Epithelial cell of prostate (primary cell): ENCODE data around the gene FCER1G.
"Not testable (repeated sequence)": the region's sequence is repeated elsewhere in the genome, so short reads cannot be mapped to it uniquely, and the experiment has no call there.

Experiments
- DNase-seq: peaks from one replicate; pipeline ENCODE4 v3.0.0-alpha.2; 2011; ENCODE audit warnings: low read depth, low spot score
- H3K27ac ChIP-seq: fragments of 450-650 bp; 2 replicates; pipeline ENCODE4 v1.5.1; 2017; ENCODE audit warnings: mild to moderate bottlenecking

The FCER1G gene

DNA sequence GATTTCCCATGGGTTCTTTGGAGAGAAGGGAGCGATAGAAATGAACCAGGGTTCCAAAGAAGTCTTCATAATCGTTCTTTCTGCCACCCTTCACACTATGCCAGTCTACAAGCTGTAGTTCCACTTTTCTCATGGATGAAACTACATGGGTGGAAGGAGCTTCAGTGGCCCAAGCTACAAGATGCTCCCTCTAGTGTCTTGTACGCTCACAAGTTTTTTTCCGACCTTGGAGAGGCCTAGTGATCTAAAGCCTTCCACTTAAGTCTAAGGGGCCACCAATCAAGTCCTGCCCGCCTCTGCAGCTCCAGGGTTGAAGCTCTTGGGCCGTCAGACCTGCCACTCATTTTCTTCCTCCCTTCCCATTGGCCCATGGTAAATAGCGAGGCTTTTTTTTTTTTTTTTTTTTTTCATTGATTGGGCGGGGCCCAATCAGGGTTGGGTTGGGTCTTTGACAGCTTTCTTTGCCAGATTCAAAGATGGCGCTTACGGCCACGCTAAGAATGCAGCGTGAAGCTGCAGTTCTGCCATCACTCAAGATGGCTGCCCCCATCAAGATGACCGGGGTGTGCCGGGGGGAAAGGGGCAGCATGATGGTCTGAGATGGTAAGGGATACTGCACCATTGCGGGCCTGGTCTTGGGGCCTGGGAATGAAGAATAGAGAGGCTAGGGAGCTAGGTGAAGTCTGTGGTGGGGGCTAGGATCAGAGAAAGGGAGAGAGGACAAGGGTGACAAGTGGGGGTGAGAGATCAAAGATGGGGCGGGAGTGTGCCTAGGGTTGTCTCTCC lies 10.6 kb downstream of the FCER1G start, which contains the start of gene TOMM40L:
TSS of gene TOMM40L (plus strand) at position 527 of the 786 bp plus-strand sequence. CDS start 430 bp downstream, outside the sequence.
- peak within 1 kb of the TSS; percentile 54 for H3K27ac ChIP-seq
- peak; percentile 97 for DNase-seq

DNA sequence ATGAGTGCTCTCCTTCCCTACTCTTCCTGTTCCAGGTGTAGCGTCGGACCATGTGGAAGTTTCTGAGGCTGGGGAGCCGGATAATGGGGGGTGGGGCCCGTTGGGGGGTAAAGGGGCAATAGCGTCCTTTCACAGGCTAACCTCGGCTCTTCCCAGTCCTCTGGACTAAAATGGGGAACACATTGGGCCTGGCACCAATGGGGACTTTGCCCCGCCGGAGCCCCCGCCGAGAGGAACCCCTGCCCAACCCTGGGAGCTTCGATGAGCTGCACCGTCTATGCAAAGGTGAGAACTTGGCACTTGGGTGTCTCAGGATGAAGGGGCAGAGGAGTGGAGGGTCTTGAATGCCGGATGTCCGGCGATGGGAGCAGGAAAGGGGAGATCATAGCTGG lies 11.2 kb downstream of the FCER1G start:
- DNase-seq, result no peak
- peak overlapping the region; percentile 54 for H3K27ac ChIP-seq

DNA sequence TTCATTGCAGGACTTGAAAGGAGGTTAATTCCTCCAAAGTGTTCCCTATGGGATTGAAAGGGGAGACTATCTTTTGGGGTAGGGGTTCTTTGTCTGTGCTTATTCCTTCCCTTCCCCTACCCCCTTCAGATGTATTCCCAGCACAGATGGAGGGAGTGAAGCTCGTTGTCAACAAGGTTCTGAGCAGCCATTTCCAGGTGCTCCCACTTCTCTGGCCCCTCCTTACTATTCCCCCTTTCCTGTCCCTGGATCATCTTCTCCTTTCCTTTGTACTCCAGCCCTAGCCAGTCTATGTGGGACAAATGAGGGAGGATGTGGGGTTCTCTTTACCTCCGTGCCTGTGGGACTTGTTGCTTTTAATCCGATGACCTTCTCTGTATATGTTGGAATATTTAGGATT lies 11.7 kb downstream of the FCER1G start:
- peak overlapping the region; percentile 54 for H3K27ac ChIP-seq
- DNase-seq, result no peak

DNA sequence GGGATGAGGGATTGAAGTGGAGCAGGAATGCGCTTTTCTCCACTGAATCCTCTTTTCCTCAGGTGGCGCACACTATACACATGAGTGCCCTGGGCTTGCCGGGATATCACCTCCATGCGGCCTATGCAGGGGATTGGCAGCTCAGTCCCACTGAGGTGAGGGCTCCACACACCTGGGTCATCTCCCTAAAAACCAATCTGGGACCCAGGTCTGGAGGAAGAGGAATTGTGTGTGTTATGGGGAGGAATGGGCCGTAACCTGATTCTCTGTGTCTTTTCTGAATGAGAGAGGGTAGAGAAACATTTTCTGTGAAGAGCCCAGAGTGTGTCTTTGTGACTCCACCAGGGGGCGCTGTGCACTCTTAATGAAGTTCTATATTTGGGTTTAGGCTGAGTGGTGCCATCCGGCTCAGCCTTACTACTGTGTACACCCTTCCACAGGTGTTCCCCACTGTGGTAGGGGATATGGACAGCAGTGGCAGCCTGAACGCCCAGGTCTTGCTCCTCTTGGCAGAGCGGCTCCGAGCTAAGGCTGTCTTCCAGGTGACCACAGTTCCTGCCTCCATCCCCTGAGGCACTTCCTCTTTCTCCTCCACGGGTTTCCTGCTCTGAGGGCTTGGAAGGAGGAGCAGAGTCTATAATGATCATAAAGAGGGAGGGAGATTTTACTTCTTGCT lies 12.2 kb downstream of the FCER1G start:
- DNase-seq, result peak; percentile 24
- H3K27ac ChIP-seq, result peak overlapping the region; percentile 54

DNA sequence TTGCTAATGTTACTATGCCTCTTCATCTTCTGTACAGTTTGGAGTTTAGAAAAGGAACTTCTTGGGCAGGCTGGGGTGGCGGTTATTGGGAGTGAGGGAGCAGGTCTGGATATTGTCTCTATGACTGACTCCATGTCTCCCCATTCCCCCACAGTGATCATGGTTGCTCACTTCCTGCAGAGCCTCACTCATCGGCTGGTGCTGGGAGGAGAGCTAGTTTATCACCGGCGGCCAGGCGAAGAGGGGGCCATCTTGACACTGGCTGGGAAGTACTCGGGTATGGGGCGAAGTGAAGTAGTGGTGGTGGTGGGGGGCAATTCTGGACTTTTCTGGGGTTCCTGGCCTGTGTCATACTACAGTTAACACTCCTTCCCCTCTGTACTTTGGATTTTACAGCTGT lies 12.9 kb downstream of the FCER1G start:
- no peak for DNase-seq
- H3K27ac ChIP-seq, result peak overlapping the region; percentile 54

DNA sequence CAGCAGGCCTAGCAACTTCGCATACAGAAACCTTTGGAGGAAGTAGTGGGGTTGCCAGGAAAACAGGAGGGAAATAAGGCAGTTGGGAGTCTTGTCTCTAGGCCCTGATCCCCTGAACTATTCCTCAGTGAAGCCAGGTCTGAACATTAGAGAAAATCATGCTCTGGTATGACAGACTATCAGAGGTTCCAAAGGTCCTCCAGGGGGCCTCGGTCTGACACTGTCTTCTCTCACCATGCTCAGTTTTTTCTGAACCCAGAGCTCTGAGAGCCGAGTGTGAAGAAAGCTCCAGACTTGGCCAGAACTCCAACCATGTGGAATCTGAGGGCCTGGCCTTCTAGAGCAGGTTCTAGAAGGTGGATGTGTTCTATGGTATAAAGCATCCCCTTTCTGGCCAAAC lies 14.8 kb downstream of the FCER1G start:
- no peak overlapping the region for H3K27ac ChIP-seq
- DNase-seq, result no peak

DNA sequence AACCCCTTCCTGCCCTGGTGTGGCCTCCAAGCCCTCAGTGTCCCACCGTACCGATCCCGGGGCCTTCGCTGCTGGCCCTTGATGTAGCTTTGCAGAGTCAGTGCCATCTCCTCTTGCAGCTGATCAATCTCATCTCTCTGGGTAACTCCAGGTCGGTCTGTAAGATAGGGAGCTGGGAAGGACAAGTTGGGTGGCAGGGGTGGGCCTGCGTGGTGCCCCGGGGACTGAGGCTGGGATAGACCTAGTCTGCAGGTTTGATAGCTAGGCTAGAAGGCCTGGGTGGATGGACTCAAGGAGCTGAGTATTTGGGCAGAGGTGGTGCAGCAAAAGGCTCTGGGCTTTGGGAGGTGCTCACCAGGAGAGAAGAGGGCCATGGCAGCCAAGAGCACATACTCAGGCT lies 15.7 kb downstream of the FCER1G start:
- no peak overlapping the region for H3K27ac ChIP-seq
- DNase-seq, result no peak

DNA sequence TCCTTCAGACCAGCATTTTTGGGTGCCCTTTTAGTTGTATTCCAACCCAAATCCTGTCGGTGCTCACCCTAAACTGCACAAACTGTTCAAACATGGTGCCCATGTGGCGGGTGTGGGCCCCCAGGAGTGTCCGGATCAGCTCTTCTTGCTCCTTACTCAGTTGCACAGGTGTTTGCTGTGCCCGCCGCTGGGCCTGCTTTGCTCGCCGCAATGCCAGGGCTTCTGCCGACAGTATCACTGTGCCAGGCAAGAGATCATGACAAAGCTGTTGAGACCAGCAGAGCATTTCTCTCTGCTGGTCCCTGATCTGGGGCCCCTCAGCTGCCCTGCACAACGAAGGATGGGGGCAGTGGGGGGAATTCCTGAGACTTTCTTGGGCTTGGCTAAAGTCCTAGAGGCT lies 18.0 kb downstream of the FCER1G start:
- no peak overlapping the region for H3K27ac ChIP-seq
- no peak for DNase-seq

DNA sequence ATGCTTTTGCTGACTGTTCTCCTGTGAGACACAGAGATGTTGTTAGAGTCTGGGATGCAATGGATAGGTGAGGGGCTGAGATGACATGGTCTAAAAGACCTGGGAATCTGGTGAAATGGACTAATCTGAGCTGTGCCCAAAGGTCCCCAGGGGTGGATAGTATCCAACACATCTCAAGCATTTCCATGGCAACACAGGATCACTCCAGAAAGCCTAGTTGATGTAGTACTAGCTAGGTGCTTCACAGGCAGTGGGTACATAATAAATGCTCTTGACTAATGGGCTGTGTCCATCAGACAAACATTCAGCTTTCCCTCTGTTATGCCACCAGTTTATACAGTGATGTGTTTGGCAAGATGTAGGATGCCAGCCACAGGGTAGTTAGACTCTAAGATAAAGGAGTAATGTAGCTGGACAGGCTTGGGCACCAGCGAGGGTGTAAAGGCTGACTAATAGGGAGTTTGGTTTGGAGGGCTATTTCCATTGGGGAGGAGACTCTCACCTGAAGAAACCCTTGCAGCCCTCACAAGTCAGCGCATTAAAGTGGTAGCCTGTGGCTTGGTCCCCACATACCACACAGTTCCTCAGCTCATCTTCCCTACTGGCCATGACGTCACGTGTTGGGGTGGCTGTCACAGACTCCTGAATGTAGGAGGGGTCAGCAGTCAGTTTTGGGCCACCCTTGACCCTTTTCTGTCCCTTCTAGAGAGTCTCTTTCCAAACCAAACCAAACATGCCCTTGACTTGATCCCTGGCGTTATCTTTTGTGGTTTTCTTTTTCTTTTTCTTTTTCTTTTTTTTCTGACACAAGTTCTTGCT lies 21.1 kb downstream of the FCER1G start:
- H3K27ac ChIP-seq, result no peak overlapping the region
- DNase-seq, result no peak

DNA sequence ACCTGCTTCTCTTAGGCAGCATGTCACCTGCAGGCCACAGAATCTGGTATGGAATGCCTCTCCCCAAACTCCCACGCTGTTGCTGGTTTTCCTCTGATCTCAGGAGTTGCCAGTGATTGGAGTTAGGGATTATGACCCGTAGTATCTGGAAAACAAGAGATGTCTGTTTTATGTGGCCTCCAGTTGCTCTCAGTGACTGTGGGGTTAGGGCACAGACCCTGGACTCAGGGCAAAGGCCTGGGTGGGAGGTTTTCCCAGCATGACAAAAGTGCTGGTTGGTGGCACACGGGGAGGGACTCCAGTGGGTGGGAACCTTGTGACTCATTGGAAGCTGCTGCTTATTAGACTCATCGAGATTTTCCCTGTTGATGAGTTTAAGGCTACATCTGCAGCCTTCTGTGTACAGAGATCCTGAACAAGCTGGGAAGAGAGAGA lies 23.0 kb downstream of the FCER1G start, which contains the start of gene NR1I3:
TSS of gene NR1I3 (minus strand) at position 165 of the 435 bp plus-strand sequence. CDS start 1,638 bp downstream, outside the sequence.
- no peak for DNase-seq
- H3K27ac ChIP-seq, result no peak within 1 kb of the TSS

DNA sequence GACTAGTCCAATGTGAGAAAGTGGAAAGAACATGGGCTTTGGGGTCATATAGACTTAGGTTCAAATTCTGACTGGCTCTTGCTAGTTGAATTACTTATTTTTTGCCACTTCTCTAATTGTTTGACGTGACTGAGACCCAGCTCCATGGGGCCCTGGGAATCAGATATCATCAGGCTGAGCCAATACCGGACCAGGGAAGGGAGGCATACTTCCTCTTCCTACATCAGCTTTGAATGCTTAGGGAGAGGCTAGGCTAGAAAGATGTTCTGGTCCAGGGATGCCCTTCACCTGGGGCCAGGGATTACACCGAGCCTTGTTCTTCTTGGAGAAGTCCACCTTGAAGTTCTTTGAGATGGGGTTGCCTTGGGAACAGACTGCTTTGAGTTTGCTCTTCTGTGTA lies 26.6 kb downstream of the FCER1G start:
- H3K27ac ChIP-seq, result no peak overlapping the region
- DNase-seq, result no peak

DNA sequence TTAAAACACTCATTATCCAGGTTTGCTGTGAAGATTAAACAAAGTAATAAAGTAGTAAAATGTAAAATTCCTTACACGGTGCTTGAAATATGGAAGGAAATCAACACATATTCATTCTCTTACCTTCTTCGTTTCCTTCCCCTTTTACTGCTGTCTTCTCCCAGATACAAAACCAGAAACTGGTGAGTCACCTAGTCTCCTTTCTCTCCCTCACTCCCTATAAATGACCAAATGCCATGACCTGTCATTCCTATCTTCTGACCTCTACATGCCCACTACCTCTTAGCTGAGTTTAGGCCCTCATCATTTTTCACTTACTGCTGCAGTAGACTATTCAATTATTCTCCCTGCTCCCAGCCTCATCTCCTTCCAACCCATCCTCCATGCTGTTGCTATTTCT lies 27.2 kb downstream of the FCER1G start:
- no peak overlapping the region for H3K27ac ChIP-seq
- DNase-seq, result no peak

DNA sequence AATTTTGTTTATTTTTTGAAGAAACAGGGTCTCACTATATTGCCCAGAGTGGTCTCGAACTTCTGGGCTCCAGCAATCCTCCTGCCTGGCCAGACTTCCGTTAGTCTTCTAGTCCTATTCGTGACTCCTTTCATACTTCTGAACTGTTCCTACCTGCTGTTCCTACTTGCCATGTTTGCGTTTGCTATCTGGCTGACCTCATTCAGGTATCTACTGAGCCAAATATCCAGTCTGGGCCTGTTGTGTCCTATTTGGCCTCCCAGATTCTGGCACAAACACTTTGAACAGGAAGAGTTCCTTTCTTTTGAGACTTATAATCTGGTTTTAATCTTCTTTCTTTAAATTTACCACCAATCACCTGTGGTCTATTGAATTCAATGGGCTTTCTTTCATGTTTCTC lies 29.8 kb downstream of the FCER1G start:
- DNase-seq, result peak; percentile 77
- H3K27ac ChIP-seq, result peak overlapping the region; percentile 60

DNA sequence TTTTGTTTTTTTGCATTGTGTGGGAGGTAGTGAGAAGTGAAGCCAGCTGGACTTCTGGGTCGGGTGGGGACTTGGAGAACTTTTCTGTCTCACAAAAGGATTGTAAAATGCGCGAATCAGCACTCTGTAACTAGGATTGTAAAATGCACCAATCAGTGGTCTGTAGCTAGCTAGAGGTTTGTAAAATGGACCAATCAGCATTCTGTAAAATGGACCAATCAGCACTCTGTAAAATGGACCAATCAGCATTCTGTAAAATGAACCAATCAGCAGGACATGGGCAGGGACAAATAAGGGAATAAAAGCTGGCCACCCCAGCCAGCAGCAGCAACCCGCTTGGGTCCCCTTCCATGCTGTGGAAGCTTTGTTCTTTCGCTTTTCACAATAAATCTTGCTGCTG lies 35.0 kb downstream of the FCER1G start:
- not testable (repeated sequence) for DNase-seq

DNA sequence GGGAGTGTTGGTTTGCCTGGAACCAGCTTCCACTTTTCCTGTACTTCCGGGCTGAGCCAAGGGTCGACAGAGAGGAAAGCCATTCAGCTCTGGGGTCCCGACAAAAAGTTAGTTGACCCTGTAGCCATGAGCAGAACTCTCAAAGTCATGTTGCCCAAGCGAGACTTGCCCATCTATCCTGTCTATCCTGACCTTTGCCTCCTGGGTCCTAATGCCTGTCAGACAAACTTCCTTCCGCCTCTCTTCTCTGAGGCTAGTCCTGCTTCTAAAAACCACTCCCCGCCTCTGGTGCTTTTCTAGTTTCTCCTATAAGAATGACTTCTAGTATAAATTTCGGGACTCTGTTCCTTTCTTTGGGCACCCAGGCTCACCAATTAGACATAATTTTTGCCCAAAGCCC lies 35.7 kb downstream of the FCER1G start:
- no peak for DNase-seq
- no peak overlapping the region for H3K27ac ChIP-seq

More for the DNA sequence above, 35.0 kb downstream of the FCER1G start:
- H3K27ac ChIP-seq, result not testable (repeated sequence)

DNA sequence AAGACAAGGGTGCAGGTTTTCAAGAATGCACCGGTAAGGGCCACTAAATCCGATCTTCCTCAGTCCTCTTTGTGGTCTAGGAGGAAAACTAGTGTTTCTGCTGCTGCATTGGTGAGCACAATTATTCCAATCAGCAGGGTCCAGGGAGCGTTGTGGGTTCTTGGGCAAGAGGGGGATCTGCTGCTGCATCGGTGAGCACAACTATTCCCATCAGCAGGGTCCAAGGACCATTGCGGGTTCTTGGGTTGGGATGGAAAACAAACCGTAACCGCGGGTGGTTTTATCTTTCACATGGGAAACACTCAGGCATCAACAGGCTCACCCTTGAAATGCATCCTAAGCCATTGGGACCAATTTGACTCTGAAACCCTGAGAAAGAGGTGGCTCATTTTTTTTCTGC lies 36.5 kb downstream of the FCER1G start:
- no peak overlapping the region for H3K27ac ChIP-seq
- DNase-seq, result no peak

DNA sequence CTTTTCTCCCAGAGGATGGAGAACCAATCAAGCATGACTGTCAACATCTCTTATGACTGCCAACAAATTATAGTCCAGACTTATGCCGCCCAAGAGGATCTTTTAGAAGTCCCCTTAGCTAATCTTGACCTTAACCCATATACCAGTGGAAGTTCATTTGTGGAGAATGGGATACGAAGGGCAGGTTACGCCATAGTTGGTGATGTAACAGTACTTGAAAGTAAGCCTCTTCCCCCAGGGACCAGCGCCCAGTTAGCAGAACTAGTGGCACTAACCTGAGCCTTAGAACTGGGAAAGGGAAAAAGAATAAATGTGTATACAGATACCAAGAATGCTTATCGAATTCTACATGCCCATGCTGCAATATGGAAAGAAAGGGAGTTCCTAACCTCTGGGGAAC lies 40.2 kb downstream of the FCER1G start:
- not testable (repeated sequence) for DNase-seq

DNA sequence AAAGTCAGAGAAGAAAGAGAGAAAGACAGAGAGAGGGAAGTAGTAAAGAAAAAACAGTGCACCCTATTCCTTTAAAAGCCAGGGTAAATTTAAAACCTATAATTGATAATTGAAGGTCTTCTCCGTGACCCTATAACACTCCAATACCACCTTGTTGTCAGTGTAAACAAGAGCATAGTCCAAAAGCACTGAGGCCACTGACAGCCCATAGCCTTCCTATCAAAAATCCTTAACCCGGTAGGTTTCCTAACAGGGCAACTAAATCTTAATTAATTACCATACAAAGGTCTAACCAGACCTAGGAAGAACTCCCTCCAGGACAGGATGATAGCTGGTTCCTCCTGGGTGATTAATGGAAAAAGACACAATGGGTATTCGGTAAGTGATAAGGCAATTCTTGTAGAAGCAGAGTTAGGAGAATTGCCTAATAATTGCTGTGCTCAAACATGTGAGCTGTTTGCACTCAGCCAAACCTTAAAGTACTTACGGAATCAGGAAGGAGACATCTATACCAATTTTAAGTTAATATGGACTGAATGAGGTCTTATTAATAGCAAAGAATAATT lies 40.9 kb downstream of the FCER1G start:
- not testable (repeated sequence) for DNase-seq, H3K27ac ChIP-seq

More for the DNA sequence above, 40.2 kb downstream of the FCER1G start:
- H3K27ac ChIP-seq, result not testable (repeated sequence)

DNA sequence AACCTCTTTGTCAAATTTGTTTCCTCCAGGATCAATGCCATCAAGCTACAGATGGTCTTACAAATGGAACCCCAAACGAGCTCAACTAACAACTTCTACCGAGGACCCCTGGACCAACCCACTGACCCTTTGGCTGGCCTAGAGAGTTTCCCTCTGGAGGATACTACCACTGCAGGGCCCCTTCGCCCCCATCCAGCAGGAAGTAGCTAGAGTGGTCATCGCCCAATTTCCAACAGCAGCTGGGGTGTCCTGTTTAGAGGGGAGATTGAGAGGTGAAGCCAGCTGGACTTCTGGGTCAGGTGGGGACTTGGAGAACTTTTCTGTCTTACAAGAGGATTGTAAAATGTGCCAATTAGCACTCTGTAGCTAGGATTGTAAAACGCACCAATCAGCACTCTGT lies 42.0 kb downstream of the FCER1G start:
- not testable (repeated sequence) for DNase-seq, H3K27ac ChIP-seq
